ENCODE results near the gene REN. TPM values are rescaled to one million over a fixed set of nuclear protein-coding genes. Genes with fewer than 3 reads are reported as not detected.

REN gene
- total and polyA plus RNA-seq, 8 donors = 0.10 to 2.4 (median 0.20) TPM; not detected in 1

GRCh38 chr1:204162494-204163074 lies 3.6 kb downstream of the REN start:
- Histone ChIP-seq H3K4me1 (peaks cover 0 to 6% of the 10 kb centered on the region in 2 donors), H3K27me3 (no peaks in the 10 kb centered on the region), H3K27ac (no peak overlapping the region), H3K36me3 (no peaks in the 10 kb centered on the region), H3K4me3 (no peak overlapping the region), H3K9me3 (no peaks in the 10 kb centered on the region)
- DNase-seq (peak; percentile 69 to 94 (median 82)), ATAC-seq (peak; percentile 96)
- peak; percentile 98 to 99 for TF ChIP-seq CTCF (IDR thresholded peaks at IDR 0.05)
- intact Hi-C loops (cut with DNase I) = loop anchor here in 1 of 2 donors (5.0 kb wide), 1 partner anchor 200 kb away; no protein-coding TSS in a partner anchor

- Histone ChIP-seq H3K27me3 (no peaks in the 10 kb centered on the region), H3K27ac (no peak overlapping the region), H3K4me3 (no peak overlapping the region), H3K4me1 (peaks cover 0 to 6% of the 10 kb centered on the region in 2 donors), H3K36me3 (no peaks in the 10 kb centered on the region), H3K9me3 (no peaks in the 10 kb centered on the region)
- no peak for TF ChIP-seq CTCF (IDR thresholded peaks at IDR 0.05)
- intact Hi-C loops (cut with DNase I) = loop anchor here in 1 of 2 donors (5.0 kb wide), 1 partner anchor 200 kb away; no protein-coding TSS in a partner anchor
- ATAC-seq (peak; percentile 83), DNase-seq (peak in 1 of 4 donors; percentile 22)
Measured at GRCh38 chr1:204161609-204162493, 4.3 kb downstream of the REN start.

DNA sequence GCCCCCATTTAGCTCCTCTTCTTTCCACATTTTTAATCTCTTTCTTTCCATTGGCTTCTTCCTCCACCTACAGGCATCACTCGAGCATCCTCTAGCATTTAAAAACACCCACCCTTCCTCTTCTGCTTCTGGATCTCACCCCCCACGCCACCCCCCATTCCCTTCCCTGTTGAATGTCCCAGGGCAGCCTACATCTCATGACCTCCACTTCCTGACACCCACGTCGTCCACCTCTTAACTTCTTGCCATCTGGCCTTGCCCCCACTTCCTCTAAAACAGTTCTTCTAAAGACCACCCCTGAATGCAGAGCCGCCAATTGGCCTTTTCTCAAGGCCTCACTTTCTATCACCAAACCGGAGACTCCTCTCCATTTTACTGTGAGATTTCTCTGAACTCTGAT lies 8.2 kb downstream of the REN start:
- no peaks in the 10 kb centered on the region for H3K9me3 ChIP-seq
- no peak overlapping the region for H3K27ac ChIP-seq
- peaks cover 0 to 10% of the 10 kb centered on the region in 2 donors for H3K27me3 ChIP-seq
- DNase-seq = no peak
- intact Hi-C loops (cut with DNase I) = no loop called here
- no peak for ATAC-seq
- H3K4me1 ChIP-seq = peaks cover 0 to 6% of the 10 kb centered on the region in 2 donors
- H3K4me3 ChIP-seq = no peak overlapping the region
- TF ChIP-seq CTCF (IDR thresholded peaks at IDR 0.05) = no peak
- no peaks in the 10 kb centered on the region for H3K36me3 ChIP-seq

GRCh38 chr1:204155881-204156280 lies 10.3 kb downstream of the REN start:
- no peak for ATAC-seq
- intact Hi-C loops (cut with DNase I) = no loop called here
- Histone ChIP-seq H3K36me3 (no peaks in the 10 kb centered on the region), H3K27me3 (peaks cover 0 to 31% of the 10 kb centered on the region in 2 donors), H3K27ac (no peak overlapping the region), H3K4me3 (no peak overlapping the region), H3K4me1 (peaks cover 3 to 14% of the 10 kb centered on the region in 2 donors), H3K9me3 (no peaks in the 10 kb centered on the region)
- no peak for DNase-seq
- TF ChIP-seq CTCF (IDR thresholded peaks at IDR 0.05) = no peak
